ENCODE measurements around the gene ZMIZ1. TPM values are rescaled to one million over a fixed set of nuclear protein-coding genes. Genes with fewer than 3 reads are reported as not detected.

Gene ZMIZ1
- total RNA-seq, 1 donor from 2014 or later: 93.9 TPM

DNA sequence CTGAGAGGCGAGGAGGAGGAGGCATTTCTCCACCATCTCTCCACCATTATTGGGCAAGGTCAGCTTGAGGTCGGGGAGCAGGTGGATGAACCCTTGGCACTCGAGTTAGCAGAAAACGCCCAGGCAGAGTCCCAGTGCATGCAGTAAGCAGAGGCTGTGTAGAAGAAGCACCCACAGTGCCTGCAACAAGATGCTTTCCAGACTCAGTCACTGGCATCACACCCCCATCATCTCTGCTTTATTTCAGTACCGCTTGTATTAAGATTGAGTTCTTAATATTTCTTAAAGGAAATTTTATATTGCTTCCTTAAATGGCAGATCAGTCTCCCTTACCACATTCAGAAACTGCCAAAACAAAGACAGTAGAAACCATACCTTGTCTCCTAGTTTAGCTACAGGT, 156.2 kb downstream of the ZMIZ1 start:
- Mint-ChIP-seq H3K4me1 (peaks cover 16% of the 10 kb centered on the region), H3K36me3 (ENCODE audit: low read depth) (no peaks in the 10 kb centered on the region), H3K27ac (no peak overlapping the region), H3K9me3 (no peaks in the 10 kb centered on the region), H3K4me3 (no peak overlapping the region), H3K27me3 (peaks cover 2% of the 10 kb centered on the region)
- no peak for DNase-seq
- intact Hi-C loops (cut with micrococcal nuclease): no loop called here
- ChIA-PET POLR2A (no interaction called here), CTCF (no interaction called here)
- TF ChIP-seq, protein P1, sequence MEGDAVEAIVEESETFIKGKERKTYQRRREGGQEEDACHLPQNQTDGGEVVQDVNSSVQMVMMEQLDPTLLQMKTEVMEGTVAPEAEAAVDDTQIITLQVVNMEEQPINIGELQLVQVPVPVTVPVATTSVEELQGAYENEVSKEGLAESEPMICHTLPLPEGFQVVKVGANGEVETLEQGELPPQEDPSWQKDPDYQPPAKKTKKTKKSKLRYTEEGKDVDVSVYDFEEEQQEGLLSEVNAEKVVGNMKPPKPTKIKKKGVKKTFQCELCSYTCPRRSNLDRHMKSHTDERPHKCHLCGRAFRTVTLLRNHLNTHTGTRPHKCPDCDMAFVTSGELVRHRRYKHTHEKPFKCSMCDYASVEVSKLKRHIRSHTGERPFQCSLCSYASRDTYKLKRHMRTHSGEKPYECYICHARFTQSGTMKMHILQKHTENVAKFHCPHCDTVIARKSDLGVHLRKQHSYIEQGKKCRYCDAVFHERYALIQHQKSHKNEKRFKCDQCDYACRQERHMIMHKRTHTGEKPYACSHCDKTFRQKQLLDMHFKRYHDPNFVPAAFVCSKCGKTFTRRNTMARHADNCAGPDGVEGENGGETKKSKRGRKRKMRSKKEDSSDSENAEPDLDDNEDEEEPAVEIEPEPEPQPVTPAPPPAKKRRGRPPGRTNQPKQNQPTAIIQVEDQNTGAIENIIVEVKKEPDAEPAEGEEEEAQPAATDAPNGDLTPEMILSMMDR (IDR thresholded peaks at IDR 0.05): no peak
- no peak for ATAC-seq (ENCODE audit: low read depth)

DNA sequence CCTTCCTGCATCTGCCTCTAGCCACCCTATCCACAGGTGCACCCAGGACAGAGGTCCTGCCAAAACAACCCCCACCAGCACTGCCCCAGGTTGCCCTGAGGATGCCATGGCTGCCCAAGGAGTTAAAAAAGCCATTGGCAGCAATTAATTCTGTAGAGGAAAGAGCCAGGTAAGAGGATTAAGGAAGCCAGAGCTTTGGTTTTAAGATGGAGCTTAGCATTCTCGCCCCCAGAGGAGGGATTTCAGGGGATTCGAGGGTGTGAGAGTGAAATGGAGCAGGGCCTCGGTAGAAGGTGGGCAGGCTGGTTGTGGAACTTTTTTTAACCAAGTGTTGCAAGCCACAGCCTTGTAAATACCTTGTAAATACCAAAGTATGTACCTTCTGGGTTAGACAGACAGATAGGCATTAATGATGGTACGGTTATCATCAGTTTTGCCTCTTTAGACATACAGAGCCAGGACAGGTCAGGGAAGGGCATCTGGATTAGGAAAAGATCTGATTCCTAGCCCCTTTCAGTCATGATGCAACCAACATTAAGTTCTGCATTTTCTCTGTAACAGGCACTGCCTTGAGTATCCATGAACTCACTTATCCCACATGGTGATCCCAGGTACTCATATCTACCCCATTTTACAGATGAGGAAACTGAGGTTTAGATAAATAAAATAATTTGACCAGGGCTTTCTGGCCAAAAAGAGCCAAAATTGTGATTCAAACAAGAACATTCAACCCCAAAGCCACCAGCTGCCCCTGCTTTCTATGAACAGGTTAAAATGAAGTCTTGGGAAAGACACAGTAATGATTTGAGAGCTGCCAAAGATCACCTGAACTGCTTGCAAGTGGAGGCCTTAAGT, 157.9 kb downstream of the ZMIZ1 start:
- intact Hi-C loops (cut with micrococcal nuclease): no loop called here
- no peak overlapping the region for H3K4me3 Mint-ChIP-seq
- TF ChIP-seq, protein P1 (IDR thresholded peaks at IDR 0.05): no peak
- no peaks in the 10 kb centered on the region for H3K9me3 Mint-ChIP-seq
- H3K27ac Mint-ChIP-seq: no peak overlapping the region
- no peaks in the 10 kb centered on the region for H3K36me3 Mint-ChIP-seq (ENCODE audit: low read depth)
- DNase-seq: no peak
- peaks cover 26% of the 10 kb centered on the region for H3K4me1 Mint-ChIP-seq
- peaks cover 2% of the 10 kb centered on the region for H3K27me3 Mint-ChIP-seq
- POLR2A ChIA-PET: no interaction called here
- ATAC-seq (ENCODE audit: low read depth): no peak
- CTCF ChIA-PET: interaction anchor here (1.1 kb wide), 1 partner anchor 29 kb away, joined by 3 read pairs; no protein-coding TSS in a partner anchor

DNA sequence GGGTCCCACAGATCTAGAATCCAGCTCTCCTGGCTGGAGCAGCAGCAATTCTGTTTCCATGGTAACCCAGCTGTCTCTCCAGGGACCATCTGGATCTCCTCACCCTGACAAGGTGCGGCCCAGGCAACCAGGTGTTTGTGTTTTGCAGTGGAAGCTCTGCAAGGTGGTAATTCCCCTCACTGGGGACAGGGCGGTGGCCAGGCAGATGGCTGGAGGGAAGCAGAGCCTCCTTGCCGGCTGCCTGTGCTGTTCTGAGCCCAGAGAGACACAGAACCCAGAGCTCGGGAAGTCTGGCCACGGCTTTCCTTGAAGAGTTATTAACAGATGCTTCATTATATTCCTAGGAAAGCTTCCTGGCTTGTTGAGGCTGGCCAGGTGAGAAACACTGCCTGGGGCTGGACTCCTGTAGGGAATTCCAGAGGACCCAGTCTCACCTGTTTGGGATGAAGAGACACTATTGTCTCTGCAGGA, 160.3 kb downstream of the ZMIZ1 start:
- CTCF ChIA-PET: interaction anchor here (0.8 to 1.6 kb wide), 2 partner anchors 33 to 416 kb away, joined by 3 to 5 read pairs; no protein-coding TSS in a partner anchor
- no peaks in the 10 kb centered on the region for H3K9me3 Mint-ChIP-seq
- DNase-seq: no peak
- no peak overlapping the region for H3K27ac Mint-ChIP-seq
- TF ChIP-seq, protein P1 (IDR thresholded peaks at IDR 0.05): no peak
- no peaks in the 10 kb centered on the region for H3K27me3 Mint-ChIP-seq
- POLR2A ChIA-PET: interaction anchor here (0.8 to 2.2 kb wide), 2 partner anchors 13 to 22 kb away, joined by 3 to 7 read pairs; no protein-coding TSS in a partner anchor
- H3K4me3 Mint-ChIP-seq: no peak overlapping the region
- intact Hi-C loops (cut with micrococcal nuclease): no loop called here
- peak; percentile 25 for ATAC-seq (ENCODE audit: low read depth)
- no peaks in the 10 kb centered on the region for H3K36me3 Mint-ChIP-seq (ENCODE audit: low read depth)
- peaks cover 26% of the 10 kb centered on the region for H3K4me1 Mint-ChIP-seq

DNA sequence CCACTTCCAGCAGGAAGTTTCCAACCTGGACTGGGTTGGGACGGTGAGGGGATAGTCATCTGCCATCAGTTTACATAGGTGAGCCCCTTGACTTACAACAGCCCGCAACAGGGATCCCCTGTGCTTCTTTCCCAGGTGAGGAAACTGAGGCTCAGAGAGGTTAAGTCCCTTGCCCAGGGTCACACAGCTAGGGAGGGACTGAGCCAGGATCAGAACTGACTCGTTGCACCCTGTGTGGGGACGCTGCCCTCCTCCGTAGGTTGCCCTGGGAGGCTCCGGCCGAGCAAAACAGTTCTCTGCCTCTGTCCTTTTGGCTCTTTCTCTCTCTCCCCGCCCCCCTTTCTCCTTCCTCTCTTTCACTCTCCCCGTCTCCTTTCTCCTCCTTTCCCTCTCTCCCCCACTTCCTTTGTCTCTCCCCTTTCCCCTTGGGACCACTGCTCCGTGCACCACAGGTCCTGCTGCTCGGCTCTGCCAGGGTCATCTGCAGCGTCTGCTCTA, 161.1 kb downstream of the ZMIZ1 start:
- Mint-ChIP-seq H3K27ac (no peak overlapping the region), H3K27me3 (no peaks in the 10 kb centered on the region), H3K36me3 (ENCODE audit: low read depth) (no peaks in the 10 kb centered on the region), H3K4me1 (peaks cover 26% of the 10 kb centered on the region), H3K4me3 (peak overlapping the region; percentile 3), H3K9me3 (no peaks in the 10 kb centered on the region)
- intact Hi-C loops (cut with micrococcal nuclease): no loop called here
- TF ChIP-seq, protein P1 (IDR thresholded peaks at IDR 0.05): no peak
- ChIA-PET POLR2A (no interaction called here), CTCF (interaction anchor here (0.8 kb wide), 1 partner anchor 416 kb away, joined by 3 read pairs; no protein-coding TSS in a partner anchor)
- no peak for DNase-seq
- ATAC-seq (ENCODE audit: low read depth): no peak

DNA sequence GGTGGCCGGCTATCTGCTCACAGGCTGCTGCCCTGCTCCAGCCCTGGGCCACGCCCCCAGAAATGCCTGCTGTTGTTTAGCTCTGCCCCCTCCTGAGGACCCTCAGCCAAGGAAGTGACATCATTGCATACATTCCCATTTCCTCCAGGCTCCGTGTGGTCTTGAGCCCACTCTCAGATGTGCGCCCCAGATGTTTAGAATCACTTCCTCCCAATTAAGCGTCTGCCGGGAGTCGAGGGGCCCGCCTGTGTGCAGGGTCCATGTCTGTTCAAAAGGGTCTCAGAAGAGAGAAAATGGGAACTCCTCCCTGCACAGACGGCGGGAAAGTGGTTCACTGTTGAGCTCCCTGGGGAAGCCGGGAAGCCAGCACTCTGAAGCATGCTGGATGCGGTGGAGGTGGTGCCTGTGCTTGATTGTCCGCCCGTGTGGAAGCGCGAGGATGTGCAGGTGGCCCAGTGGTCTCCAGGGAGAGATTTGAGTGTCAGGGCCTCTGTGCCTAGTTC, 161.6 kb downstream of the ZMIZ1 start:
- TF ChIP-seq, protein P1 (IDR thresholded peaks at IDR 0.05): no peak
- Mint-ChIP-seq H3K4me3 (peak overlapping the region; percentile 3), H3K4me1 (peaks cover 26% of the 10 kb centered on the region), H3K27ac (no peak overlapping the region), H3K9me3 (no peaks in the 10 kb centered on the region), H3K36me3 (ENCODE audit: low read depth) (no peaks in the 10 kb centered on the region), H3K27me3 (no peaks in the 10 kb centered on the region)
- ChIA-PET CTCF (interaction anchor here (1.1 kb wide), 1 partner anchor 36 kb away, joined by 6 read pairs; no protein-coding TSS in a partner anchor), POLR2A (no interaction called here)
- intact Hi-C loops (cut with micrococcal nuclease): no loop called here
- no peak for DNase-seq
- peak; percentile 18 for ATAC-seq (ENCODE audit: low read depth)
